HCT116 (cell line): Measurements from ENCODE around the gene LMCD1. TPM values are rescaled to one million over a fixed set of nuclear protein-coding genes. Genes with fewer than 3 reads are reported as not detected.

Experiments used
- ATAC-seq: fragments of 200-7000 bp; cut with Tn5 transposase; 2 replicates; pipeline ENCODE4 v1.9.1; 2020; ENCODE audit warnings: mild to moderate bottlenecking, moderate library complexity
- BruUV-seq: library from RNA; stranded (reverse); fragments of 400-500 nt; replicated peaks from 2 replicates; lab custom pipeline; 2021; lab: Mats Ljungman, UMichigan
- CTCF ChIA-PET: fragments of 300-600 bp; sonication (Branson Sonifier 250); formaldehyde crosslinking; loops from one replicate; lab custom pipeline; 2021; ENCODE audit warnings: antibody characterized with exemption; lab: Charles Lee
- POLR2A ChIA-PET: fragments of 300-600, 350-600 bp; sonication (Branson Sonifier 250); formaldehyde crosslinking; loops from one replicate; lab custom pipeline; 2021; ENCODE audit warnings: antibody characterized with exemption; lab: Charles Lee
- RAD21 ChIA-PET, 2 experiments: fragments of 300-600 bp; sonication (Branson Sonifier 250); formaldehyde crosslinking; loops; one replicate each; lab custom pipeline; 2023; ENCODE audit warnings: low total read pairs in 2 of 2; ENCODE audit not compliant: uncharacterized antibody in 2 of 2, unreplicated experiment in 2 of 2, low non-redundant PET in 1 of 2; lab: Charles Lee
- DNase-seq: peaks from one replicate; pipeline ENCODE4 v3.0.0-alpha.2; 2010; ENCODE audit warnings: low read depth, low spot score
- H2AFZ ChIP-seq: fragments of 200-600 bp; shearing (Covaris generic), sonication (generic); 2 replicates; pipeline ENCODE4 v1.6.1; 2017; ENCODE audit warnings: low read depth, mixed run types, mixed read lengths, antibody characterized with exemption, low read length; ENCODE audit not compliant: poor library complexity, severe bottlenecking
- H3K27ac ChIP-seq: 2 replicates; pipeline ENCODE4 v1.5.1; 2012; ENCODE audit warnings: low read depth, low read length
- H3K27me3 ChIP-seq: fragments of 200-600 bp; sonication (generic); 2 replicates; pipeline ENCODE4 v1.6.1; 2016; ENCODE audit warnings: mixed run types, low read length, mixed read lengths; ENCODE audit not compliant: insufficient read depth
- H3K36me3 ChIP-seq, 2 experiments: fragments of 200-500 bp in 1 of 2; fragments of 200-600 bp in 1 of 2; sonication (Bioruptor generic) in 1 of 2; sonication (generic) in 1 of 2; 2 replicates each; pipeline versions ENCODE4 v1.5.1 to v1.6.1; 2014 to 2016; ENCODE audit warnings: low read length in 2 of 2, inconsistent platforms in 1 of 2, mixed read lengths in 1 of 2, mixed run types in 1 of 2; ENCODE audit not compliant: insufficient read depth in 2 of 2, control insufficient read depth in 1 of 2
- H3K4me1 ChIP-seq, 2 experiments: fragments of 200-600 bp in 1 of 2; sonication (generic) in 1 of 2; 2 replicates each; pipeline versions ENCODE4 v1.5.1 to v1.6.1; 2012 to 2017; ENCODE audit warnings: low read length in 2 of 2, inconsistent platforms in 1 of 2, mild to moderate bottlenecking in 1 of 2, mixed read lengths in 1 of 2, mixed run types in 1 of 2, moderate library complexity in 1 of 2; ENCODE audit not compliant: insufficient read depth in 2 of 2, control insufficient read depth in 1 of 2
- H3K4me2 ChIP-seq: fragments of 200-600 bp; sonication (generic); 2 replicates; pipeline ENCODE4 v1.6.1; 2017; ENCODE audit warnings: mixed run types, low read length, mixed read lengths
- H3K4me3 ChIP-seq, 2 experiments: fragments of 200-600 bp in 1 of 2; sonication (generic) in 1 of 2; replicated peaks in 1 of 2; 2 replicates each; pipeline ENCODE4 v1.5.1; 2011 to 2016; ENCODE audit warnings: low read length in 2 of 2, control low read depth in 1 of 2, low read depth in 1 of 2, mild to moderate bottlenecking in 1 of 2, mixed read lengths in 1 of 2, mixed run types in 1 of 2
- H3K79me2 ChIP-seq: fragments of 200-600 bp; sonication (generic); 2 replicates; pipeline ENCODE4 v1.6.1; 2017; ENCODE audit warnings: mild to moderate bottlenecking, mixed run types, low read length, moderate library complexity, mixed read lengths; ENCODE audit not compliant: insufficient read depth
- H3K9ac ChIP-seq: fragments of 200-600 bp; sonication (generic); 2 replicates; pipeline ENCODE4 v1.6.1; 2016; ENCODE audit warnings: low read length, mixed read lengths
- H3K9me2 ChIP-seq: fragments of 200-600 bp; sonication (generic), shearing (Covaris generic); 2 replicates; pipeline ENCODE4 v1.6.1; 2017; ENCODE audit warnings: mixed run types, mild to moderate bottlenecking, moderate library complexity; ENCODE audit not compliant: insufficient read depth
- H3K9me3 ChIP-seq, 2 experiments: fragments of 200-500 bp in 1 of 2; fragments of 200-600 bp in 1 of 2; sonication (Bioruptor generic) in 1 of 2; sonication (generic) in 1 of 2; 2 replicates each; pipeline ENCODE4 v1.6.1; 2014 to 2017; ENCODE audit warnings: low read length in 2 of 2, mixed read lengths in 2 of 2, inconsistent platforms in 1 of 2, low read depth in 1 of 2, mild to moderate bottlenecking in 1 of 2, mixed run types in 1 of 2, moderate library complexity in 1 of 2; ENCODE audit not compliant: control insufficient read depth in 1 of 2, insufficient read depth in 1 of 2
- H4K20me1 ChIP-seq: fragments of 200-600 bp; sonication (generic), shearing (Covaris generic); 2 replicates; pipeline ENCODE4 v1.6.1; 2017; ENCODE audit warnings: mixed run types, mild to moderate bottlenecking, moderate library complexity; ENCODE audit not compliant: insufficient read depth
- CBX3 ChIP-seq: IDR thresholded peaks from 2 replicates; pipeline ENCODE4 v1.6.1; 2012; ENCODE audit warnings: low read depth
- EZH2 ChIP-seq: fragments of 200-600 bp; sonication (generic); IDR thresholded peaks from 2 replicates; pipeline ENCODE4 v1.6.1; 2017; ENCODE audit warnings: antibody characterized with exemption, mixed run types
- EZH2phosphoT487 ChIP-seq: fragments of 200-600 bp; IDR thresholded peaks from 2 replicates; pipeline ENCODE4 v1.6.1; 2018; ENCODE audit warnings: antibody characterized with exemption, borderline replicate concordance
- POLR2A ChIP-seq: IDR thresholded peaks from 2 replicates; pipeline ENCODE4 v1.7.0; 2011; ENCODE audit warnings: borderline replicate concordance; ENCODE audit not compliant: insufficient read depth, insufficient read length; ENCODE audit errors: extremely low read depth
- POLR2AphosphoS5 ChIP-seq: IDR thresholded peaks from 2 replicates; pipeline ENCODE4 v1.6.1; 2011; ENCODE audit warnings: mild to moderate bottlenecking, low read depth, low read length, moderate library complexity
- SP1 ChIP-seq: IDR thresholded peaks from 2 replicates; pipeline ENCODE4 v1.6.1; 2012; ENCODE audit warnings: low read depth
- SRF ChIP-seq: IDR thresholded peaks from 2 replicates; pipeline ENCODE4 v1.6.1; 2012; ENCODE audit warnings: low read depth
- ZFX ChIP-seq: fragments of 450-650 bp; IDR thresholded peaks from 2 replicates; pipeline ENCODE4 v1.6.1; 2017
- intact Hi-C: fragments of 100-400 bp; cut with micrococcal nuclease; formaldehyde crosslinking; loops from 2 replicates; pipeline ENCODE4 v1.10.0; 2022
- total RNA-seq: library from RNA; stranded (reverse); gene quantifications from one replicate; pipeline ENCODE4 v1.2.1, GENCODE V29; 2021; ENCODE audit not compliant: unreplicated experiment
- TF ChIP-seq, protein P1 (sequence below): IDR thresholded peaks from 2 replicates; pipeline ENCODE4 v1.6.1; 2012; ENCODE audit warnings: low read depth
- TF ChIP-seq, protein P2 (sequence below), 3 experiments: fragments of 200-600 bp in 1 of 3; sonication (generic) in 1 of 3; IDR thresholded peaks in 2 of 3; conservative IDR thresholded peaks in 1 of 3; 2 replicates each; pipeline ENCODE4 v1.5.1; 2012 to 2017; ENCODE audit warnings: low read depth in 2 of 3, low read length in 2 of 3, antibody characterized with exemption in 1 of 3, borderline replicate concordance in 1 of 3, control low read depth in 1 of 3, mild to moderate bottlenecking in 1 of 3, mixed read lengths in 1 of 3, mixed run types in 1 of 3, moderate library complexity in 1 of 3; ENCODE audit not compliant: insufficient read depth in 1 of 3
- TF ChIP-seq, protein P3 (sequence below): IDR thresholded peaks from 2 replicates; pipeline ENCODE4 v1.6.1; 2011; ENCODE audit warnings: mild to moderate bottlenecking, low read length, moderate library complexity; ENCODE audit not compliant: insufficient replicate concordance; ENCODE audit errors: extremely low read depth
- TF ChIP-seq, protein P4 (sequence below): IDR thresholded peaks from 2 replicates; pipeline ENCODE4 v1.6.1; 2012

LMCD1 gene
- total RNA-seq, 1 experiment from 2014 or later = 4.6 TPM

GRCh38 chr3:8494327-8494726 is 7.3 kb upstream of the LMCD1 start:
- H3K9ac ChIP-seq = no peak overlapping the region
- H3K79me2 ChIP-seq = no peaks in the 10 kb centered on the region
- H3K4me1 ChIP-seq = peaks cover 0 to 21% of the 10 kb centered on the region in 2 experiments; a peak in 1 of 4 replicates
- no peaks in the 10 kb centered on the region for H3K36me3 ChIP-seq
- H2AFZ ChIP-seq = no peak overlapping the region
- CTCF ChIA-PET = no interaction called here
- DNase-seq (no peak), ATAC-seq (no peak)
- RAD21 ChIA-PET = no interaction called here
- H3K9me3 ChIP-seq = no peaks in the 10 kb centered on the region
- H4K20me1 ChIP-seq = no peaks in the 10 kb centered on the region
- H3K4me2 ChIP-seq = no peak overlapping the region
- TF ChIP-seq POLR2AphosphoS5 (no peak), ZFX (no peak), EZH2 (no peak), CBX3 (no peak), SRF (no peak), SP1 (no peak), POLR2A (no peak), EZH2phosphoT487 (no peak)
- TF ChIP-seq, protein P1, sequence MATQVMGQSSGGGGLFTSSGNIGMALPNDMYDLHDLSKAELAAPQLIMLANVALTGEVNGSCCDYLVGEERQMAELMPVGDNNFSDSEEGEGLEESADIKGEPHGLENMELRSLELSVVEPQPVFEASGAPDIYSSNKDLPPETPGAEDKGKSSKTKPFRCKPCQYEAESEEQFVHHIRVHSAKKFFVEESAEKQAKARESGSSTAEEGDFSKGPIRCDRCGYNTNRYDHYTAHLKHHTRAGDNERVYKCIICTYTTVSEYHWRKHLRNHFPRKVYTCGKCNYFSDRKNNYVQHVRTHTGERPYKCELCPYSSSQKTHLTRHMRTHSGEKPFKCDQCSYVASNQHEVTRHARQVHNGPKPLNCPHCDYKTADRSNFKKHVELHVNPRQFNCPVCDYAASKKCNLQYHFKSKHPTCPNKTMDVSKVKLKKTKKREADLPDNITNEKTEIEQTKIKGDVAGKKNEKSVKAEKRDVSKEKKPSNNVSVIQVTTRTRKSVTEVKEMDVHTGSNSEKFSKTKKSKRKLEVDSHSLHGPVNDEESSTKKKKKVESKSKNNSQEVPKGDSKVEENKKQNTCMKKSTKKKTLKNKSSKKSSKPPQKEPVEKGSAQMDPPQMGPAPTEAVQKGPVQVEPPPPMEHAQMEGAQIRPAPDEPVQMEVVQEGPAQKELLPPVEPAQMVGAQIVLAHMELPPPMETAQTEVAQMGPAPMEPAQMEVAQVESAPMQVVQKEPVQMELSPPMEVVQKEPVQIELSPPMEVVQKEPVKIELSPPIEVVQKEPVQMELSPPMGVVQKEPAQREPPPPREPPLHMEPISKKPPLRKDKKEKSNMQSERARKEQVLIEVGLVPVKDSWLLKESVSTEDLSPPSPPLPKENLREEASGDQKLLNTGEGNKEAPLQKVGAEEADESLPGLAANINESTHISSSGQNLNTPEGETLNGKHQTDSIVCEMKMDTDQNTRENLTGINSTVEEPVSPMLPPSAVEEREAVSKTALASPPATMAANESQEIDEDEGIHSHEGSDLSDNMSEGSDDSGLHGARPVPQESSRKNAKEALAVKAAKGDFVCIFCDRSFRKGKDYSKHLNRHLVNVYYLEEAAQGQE = no peak
- TF ChIP-seq, protein P2, sequence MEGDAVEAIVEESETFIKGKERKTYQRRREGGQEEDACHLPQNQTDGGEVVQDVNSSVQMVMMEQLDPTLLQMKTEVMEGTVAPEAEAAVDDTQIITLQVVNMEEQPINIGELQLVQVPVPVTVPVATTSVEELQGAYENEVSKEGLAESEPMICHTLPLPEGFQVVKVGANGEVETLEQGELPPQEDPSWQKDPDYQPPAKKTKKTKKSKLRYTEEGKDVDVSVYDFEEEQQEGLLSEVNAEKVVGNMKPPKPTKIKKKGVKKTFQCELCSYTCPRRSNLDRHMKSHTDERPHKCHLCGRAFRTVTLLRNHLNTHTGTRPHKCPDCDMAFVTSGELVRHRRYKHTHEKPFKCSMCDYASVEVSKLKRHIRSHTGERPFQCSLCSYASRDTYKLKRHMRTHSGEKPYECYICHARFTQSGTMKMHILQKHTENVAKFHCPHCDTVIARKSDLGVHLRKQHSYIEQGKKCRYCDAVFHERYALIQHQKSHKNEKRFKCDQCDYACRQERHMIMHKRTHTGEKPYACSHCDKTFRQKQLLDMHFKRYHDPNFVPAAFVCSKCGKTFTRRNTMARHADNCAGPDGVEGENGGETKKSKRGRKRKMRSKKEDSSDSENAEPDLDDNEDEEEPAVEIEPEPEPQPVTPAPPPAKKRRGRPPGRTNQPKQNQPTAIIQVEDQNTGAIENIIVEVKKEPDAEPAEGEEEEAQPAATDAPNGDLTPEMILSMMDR (IDR thresholded peaks at IDR 0.05 in 2 of 3, conservative IDR thresholded peaks at IDR 0.05 in 1 of 3; ENCODE audit: borderline replicate concordance in 1 of 3, insufficient read depth in 1 of 3, low read depth in 2 of 3, low read length in 2 of 3) = no peak
- TF ChIP-seq, protein P3, sequence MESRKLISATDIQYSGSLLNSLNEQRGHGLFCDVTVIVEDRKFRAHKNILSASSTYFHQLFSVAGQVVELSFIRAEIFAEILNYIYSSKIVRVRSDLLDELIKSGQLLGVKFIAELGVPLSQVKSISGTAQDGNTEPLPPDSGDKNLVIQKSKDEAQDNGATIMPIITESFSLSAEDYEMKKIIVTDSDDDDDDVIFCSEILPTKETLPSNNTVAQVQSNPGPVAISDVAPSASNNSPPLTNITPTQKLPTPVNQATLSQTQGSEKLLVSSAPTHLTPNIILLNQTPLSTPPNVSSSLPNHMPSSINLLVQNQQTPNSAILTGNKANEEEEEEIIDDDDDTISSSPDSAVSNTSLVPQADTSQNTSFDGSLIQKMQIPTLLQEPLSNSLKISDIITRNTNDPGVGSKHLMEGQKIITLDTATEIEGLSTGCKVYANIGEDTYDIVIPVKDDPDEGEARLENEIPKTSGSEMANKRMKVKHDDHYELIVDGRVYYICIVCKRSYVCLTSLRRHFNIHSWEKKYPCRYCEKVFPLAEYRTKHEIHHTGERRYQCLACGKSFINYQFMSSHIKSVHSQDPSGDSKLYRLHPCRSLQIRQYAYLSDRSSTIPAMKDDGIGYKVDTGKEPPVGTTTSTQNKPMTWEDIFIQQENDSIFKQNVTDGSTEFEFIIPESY = no peak
- TF ChIP-seq, protein P4, sequence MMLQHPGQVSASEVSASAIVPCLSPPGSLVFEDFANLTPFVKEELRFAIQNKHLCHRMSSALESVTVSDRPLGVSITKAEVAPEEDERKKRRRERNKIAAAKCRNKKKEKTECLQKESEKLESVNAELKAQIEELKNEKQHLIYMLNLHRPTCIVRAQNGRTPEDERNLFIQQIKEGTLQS = no peak
- H3K4me3 ChIP-seq = no peak overlapping the region
- POLR2A ChIA-PET = no interaction called here
- intact Hi-C loops = no loop called here
- no peak overlapping the region for H3K27ac ChIP-seq
- no TSS peak for BruUV-seq
- no peaks in the 10 kb centered on the region for H3K27me3 ChIP-seq
- no peaks in the 10 kb centered on the region for H3K9me2 ChIP-seq
